ENCODE measurements around the gene MVB12B. TPM values are rescaled to one million over a fixed set of nuclear protein-coding genes. Genes with fewer than 3 reads are reported as not detected.

MVB12B gene
- polyA plus RNA-seq, 1 donor from 2014 or later: 39.5 TPM

DNA sequence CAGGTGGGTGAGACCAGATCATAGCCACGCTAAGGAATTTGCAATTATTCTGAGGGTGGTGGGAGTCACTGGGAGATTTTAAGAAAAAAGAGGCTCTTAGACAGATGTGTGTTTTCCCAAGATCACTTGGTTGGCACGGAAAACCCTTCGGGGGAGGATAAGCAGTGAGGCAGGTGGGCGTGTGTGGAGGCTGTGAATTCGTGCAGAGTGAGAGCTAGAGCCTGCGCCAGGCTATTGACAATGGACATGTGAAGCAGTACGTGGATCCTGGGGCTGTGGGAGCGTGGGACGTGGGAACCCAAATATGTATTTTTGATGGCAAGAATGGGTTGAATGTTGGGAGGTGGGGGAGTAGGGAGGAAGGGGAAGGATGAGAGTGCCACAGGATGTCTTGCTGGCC, 19.4 kb downstream of the MVB12B start:
- Histone ChIP-seq H3K9me2 (ENCODE audit: insufficient read depth, low read length) (no peaks in the 10 kb centered on the region), H3K9me3 (ENCODE audit: low read length) (peaks cover 5% of the 10 kb centered on the region), H3K27ac (ENCODE audit: low read length) (no peak overlapping the region), H3K27me3 (ENCODE audit: insufficient read depth, low read depth, low read length) (no peaks in the 10 kb centered on the region), H3K36me3 (ENCODE audit: insufficient read depth, low read length) (peaks cover 20% of the 10 kb centered on the region), H3K9ac (ENCODE audit: low read length) (no peak overlapping the region), H3K4me3 (ENCODE audit: low read length) (no peak overlapping the region), H3K79me2 (replicated peaks; ENCODE audit: insufficient read depth, low read length) (peaks cover 12% of the 10 kb centered on the region), H3K4me2 (ENCODE audit: low read length) (no peak overlapping the region), H3F3A (ENCODE audit: insufficient read depth, low read length, poor library complexity, severe bottlenecking) (no peaks in the 10 kb centered on the region), H4K20me1 (ENCODE audit: insufficient read depth) (no peaks in the 10 kb centered on the region), H2AFZ (ENCODE audit: low read depth, low read length) (no peak overlapping the region)
- TF ChIP-seq TAF1 (IDR thresholded peaks at IDR 0.05; ENCODE audit: low read depth) (no peak), POLR2AphosphoS5 (IDR thresholded peaks at IDR 0.05) (no peak), EP300 (conservative IDR thresholded peaks at IDR 0.05; ENCODE audit: poor library complexity, severe bottlenecking) (no peak), MXI1 (conservative IDR thresholded peaks at IDR 0.05; ENCODE audit: poor library complexity, severe bottlenecking) (no peak), SMC3 (conservative IDR thresholded peaks at IDR 0.05; ENCODE audit: poor library complexity) (no peak), EZH2 (IDR thresholded peaks at IDR 0.05; ENCODE audit: borderline replicate concordance, insufficient read depth, low read length, poor library complexity, severe bottlenecking) (no peak), RAD21 (conservative IDR thresholded peaks at IDR 0.05) (no peak)
- TF ChIP-seq, protein P1, sequence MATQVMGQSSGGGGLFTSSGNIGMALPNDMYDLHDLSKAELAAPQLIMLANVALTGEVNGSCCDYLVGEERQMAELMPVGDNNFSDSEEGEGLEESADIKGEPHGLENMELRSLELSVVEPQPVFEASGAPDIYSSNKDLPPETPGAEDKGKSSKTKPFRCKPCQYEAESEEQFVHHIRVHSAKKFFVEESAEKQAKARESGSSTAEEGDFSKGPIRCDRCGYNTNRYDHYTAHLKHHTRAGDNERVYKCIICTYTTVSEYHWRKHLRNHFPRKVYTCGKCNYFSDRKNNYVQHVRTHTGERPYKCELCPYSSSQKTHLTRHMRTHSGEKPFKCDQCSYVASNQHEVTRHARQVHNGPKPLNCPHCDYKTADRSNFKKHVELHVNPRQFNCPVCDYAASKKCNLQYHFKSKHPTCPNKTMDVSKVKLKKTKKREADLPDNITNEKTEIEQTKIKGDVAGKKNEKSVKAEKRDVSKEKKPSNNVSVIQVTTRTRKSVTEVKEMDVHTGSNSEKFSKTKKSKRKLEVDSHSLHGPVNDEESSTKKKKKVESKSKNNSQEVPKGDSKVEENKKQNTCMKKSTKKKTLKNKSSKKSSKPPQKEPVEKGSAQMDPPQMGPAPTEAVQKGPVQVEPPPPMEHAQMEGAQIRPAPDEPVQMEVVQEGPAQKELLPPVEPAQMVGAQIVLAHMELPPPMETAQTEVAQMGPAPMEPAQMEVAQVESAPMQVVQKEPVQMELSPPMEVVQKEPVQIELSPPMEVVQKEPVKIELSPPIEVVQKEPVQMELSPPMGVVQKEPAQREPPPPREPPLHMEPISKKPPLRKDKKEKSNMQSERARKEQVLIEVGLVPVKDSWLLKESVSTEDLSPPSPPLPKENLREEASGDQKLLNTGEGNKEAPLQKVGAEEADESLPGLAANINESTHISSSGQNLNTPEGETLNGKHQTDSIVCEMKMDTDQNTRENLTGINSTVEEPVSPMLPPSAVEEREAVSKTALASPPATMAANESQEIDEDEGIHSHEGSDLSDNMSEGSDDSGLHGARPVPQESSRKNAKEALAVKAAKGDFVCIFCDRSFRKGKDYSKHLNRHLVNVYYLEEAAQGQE (IDR thresholded peaks at IDR 0.05; ENCODE audit: borderline replicate concordance): no peak
- TF ChIP-seq, protein P2, sequence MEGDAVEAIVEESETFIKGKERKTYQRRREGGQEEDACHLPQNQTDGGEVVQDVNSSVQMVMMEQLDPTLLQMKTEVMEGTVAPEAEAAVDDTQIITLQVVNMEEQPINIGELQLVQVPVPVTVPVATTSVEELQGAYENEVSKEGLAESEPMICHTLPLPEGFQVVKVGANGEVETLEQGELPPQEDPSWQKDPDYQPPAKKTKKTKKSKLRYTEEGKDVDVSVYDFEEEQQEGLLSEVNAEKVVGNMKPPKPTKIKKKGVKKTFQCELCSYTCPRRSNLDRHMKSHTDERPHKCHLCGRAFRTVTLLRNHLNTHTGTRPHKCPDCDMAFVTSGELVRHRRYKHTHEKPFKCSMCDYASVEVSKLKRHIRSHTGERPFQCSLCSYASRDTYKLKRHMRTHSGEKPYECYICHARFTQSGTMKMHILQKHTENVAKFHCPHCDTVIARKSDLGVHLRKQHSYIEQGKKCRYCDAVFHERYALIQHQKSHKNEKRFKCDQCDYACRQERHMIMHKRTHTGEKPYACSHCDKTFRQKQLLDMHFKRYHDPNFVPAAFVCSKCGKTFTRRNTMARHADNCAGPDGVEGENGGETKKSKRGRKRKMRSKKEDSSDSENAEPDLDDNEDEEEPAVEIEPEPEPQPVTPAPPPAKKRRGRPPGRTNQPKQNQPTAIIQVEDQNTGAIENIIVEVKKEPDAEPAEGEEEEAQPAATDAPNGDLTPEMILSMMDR (IDR thresholded peaks at IDR 0.05; ENCODE audit: poor library complexity, severe bottlenecking): no peak

DNA sequence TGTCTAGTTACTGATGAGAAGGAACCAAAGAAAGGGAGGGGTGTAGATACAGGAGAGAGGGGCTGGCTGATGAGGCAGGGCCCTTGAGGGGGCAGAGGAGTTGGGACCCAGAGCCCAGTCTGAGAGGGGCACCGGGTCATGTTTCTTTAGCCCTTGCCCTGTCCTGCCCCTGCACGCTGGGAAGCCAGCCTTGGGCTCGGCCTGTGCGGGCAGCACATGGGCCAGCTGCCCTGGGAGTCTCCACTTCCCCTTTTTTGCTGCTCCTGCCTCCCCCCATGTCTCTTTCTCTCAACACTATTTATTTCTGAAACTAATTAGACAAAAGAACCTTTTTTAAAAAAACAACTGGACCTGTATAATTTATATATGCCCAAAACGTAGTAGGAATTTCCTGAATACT, 20.5 kb downstream of the MVB12B start:
- Histone ChIP-seq H3K9me3 (ENCODE audit: low read length) (peaks cover 5% of the 10 kb centered on the region), H3K79me2 (replicated peaks; ENCODE audit: insufficient read depth, low read length) (peaks cover 12% of the 10 kb centered on the region), H4K20me1 (ENCODE audit: insufficient read depth) (no peaks in the 10 kb centered on the region), H3K36me3 (ENCODE audit: insufficient read depth, low read length) (peaks cover 13% of the 10 kb centered on the region), H3K4me2 (ENCODE audit: low read length) (no peak overlapping the region), H3K27ac (ENCODE audit: low read length) (no peak overlapping the region), H2AFZ (ENCODE audit: low read depth, low read length) (no peak overlapping the region), H3K4me3 (ENCODE audit: low read length) (no peak overlapping the region), H3K27me3 (ENCODE audit: insufficient read depth, low read depth, low read length) (no peaks in the 10 kb centered on the region), H3F3A (ENCODE audit: insufficient read depth, low read length, poor library complexity, severe bottlenecking) (no peaks in the 10 kb centered on the region), H3K9ac (ENCODE audit: low read length) (no peak overlapping the region), H3K9me2 (ENCODE audit: insufficient read depth, low read length) (no peaks in the 10 kb centered on the region)
- TF ChIP-seq RAD21 (conservative IDR thresholded peaks at IDR 0.05): no peak
- no peak for TF ChIP-seq POLR2AphosphoS5 (IDR thresholded peaks at IDR 0.05)
- TF ChIP-seq, protein P2 (IDR thresholded peaks at IDR 0.05; ENCODE audit: poor library complexity, severe bottlenecking): no peak
- TF ChIP-seq MXI1 (conservative IDR thresholded peaks at IDR 0.05; ENCODE audit: poor library complexity, severe bottlenecking): no peak
- no peak for TF ChIP-seq EZH2 (IDR thresholded peaks at IDR 0.05; ENCODE audit: borderline replicate concordance, insufficient read depth, low read length, poor library complexity, severe bottlenecking)
- no peak for TF ChIP-seq TAF1 (IDR thresholded peaks at IDR 0.05; ENCODE audit: low read depth)
- TF ChIP-seq, protein P1 (IDR thresholded peaks at IDR 0.05; ENCODE audit: borderline replicate concordance): no peak
- no peak for TF ChIP-seq EP300 (conservative IDR thresholded peaks at IDR 0.05; ENCODE audit: poor library complexity, severe bottlenecking)
- no peak for TF ChIP-seq SMC3 (conservative IDR thresholded peaks at IDR 0.05; ENCODE audit: poor library complexity)
